ENCODE results near the gene CDC42BPA. TPM values are rescaled to one million over a fixed set of nuclear protein-coding genes. Genes with fewer than 3 reads are reported as not detected.

CDC42BPA gene
- total RNA-seq, 1 experiment from 2014 or later: not detected

GRCh38 chr1:227227761-227228160 lies 90.5 kb downstream of the CDC42BPA start:
- DNase-seq: no peak

GRCh38 chr1:227225715-227226346 lies 92.5 kb downstream of the CDC42BPA start:
- H3K4me2 ChIP-seq (ENCODE audit: low read depth, low read length, poor library complexity, severe bottlenecking): no peak overlapping the region
- no peaks in the 10 kb centered on the region for H3K9me3 ChIP-seq (ENCODE audit: low read length)
- H2AFZ ChIP-seq (ENCODE audit: low read length): no peak overlapping the region
- no peaks in the 10 kb centered on the region for H3K4me1 ChIP-seq (ENCODE audit: low read length)
- H3K27ac ChIP-seq (ENCODE audit: low read length): no peak overlapping the region
- no peaks in the 10 kb centered on the region for H3K9me2 ChIP-seq (replicated peaks; ENCODE audit: insufficient read depth, low read length)
- no peaks in the 10 kb centered on the region for H3K79me2 ChIP-seq (ENCODE audit: low read length)
- H3K36me3 ChIP-seq (ENCODE audit: insufficient read depth, low read length): no peaks in the 10 kb centered on the region
- no peak overlapping the region for H3K4me3 ChIP-seq (ENCODE audit: low read length)
- no peaks in the 10 kb centered on the region for H3K27me3 ChIP-seq (ENCODE audit: low read length)
- no peak for DNase-seq
- no peaks in the 10 kb centered on the region for H4K20me1 ChIP-seq (ENCODE audit: insufficient read depth, low read depth, low read length)
- no peak overlapping the region for H3K9ac ChIP-seq (ENCODE audit: low read length)

More at GRCh38 chr1:227227761-227228160, 90.5 kb downstream of the CDC42BPA start:
- Histone ChIP-seq H3K4me3 (ENCODE audit: low read length) (no peak overlapping the region), H4K20me1 (ENCODE audit: insufficient read depth, low read depth, low read length) (no peaks in the 10 kb centered on the region), H3K27ac (ENCODE audit: low read length) (no peak overlapping the region), H2AFZ (ENCODE audit: low read length) (no peak overlapping the region), H3K9me2 (replicated peaks; ENCODE audit: insufficient read depth, low read length) (no peaks in the 10 kb centered on the region), H3K9ac (ENCODE audit: low read length) (no peak overlapping the region), H3K36me3 (ENCODE audit: insufficient read depth, low read length) (no peaks in the 10 kb centered on the region), H3K4me1 (ENCODE audit: low read length) (no peaks in the 10 kb centered on the region), H3K27me3 (ENCODE audit: low read length) (no peaks in the 10 kb centered on the region), H3K9me3 (ENCODE audit: low read length) (no peaks in the 10 kb centered on the region), H3K4me2 (ENCODE audit: low read depth, low read length, poor library complexity, severe bottlenecking) (no peak overlapping the region), H3K79me2 (ENCODE audit: low read length) (no peaks in the 10 kb centered on the region)

DNA sequence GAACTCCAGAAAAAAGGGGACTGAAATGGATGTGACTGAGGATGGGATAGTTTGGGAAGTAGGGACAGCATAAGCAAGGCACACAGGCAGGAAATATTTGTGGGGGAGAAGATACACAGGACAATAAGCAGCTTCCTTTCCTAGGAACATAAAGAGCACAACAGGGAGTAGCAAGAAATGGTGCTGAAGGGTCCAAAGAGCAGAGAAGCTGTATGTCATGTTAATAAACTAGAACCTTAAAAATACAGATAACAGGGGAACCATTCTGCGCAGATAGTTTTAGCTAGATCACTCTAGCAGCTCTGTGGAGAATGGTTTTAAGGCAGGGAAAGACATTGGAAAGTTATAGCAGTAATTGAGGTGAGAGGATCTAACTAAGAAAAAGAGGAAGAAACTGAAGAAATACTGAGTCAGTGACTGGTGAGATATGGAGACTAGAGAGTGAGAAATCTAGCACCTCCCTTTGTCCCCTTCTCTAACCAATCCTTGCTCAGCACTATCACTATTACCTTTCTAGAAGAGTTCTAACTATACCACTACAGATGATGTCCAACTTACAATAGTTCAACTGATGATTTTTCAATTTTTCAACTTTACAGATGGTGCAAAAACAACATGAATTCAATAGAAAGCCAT lies 95.0 kb downstream of the CDC42BPA start:
- H3K36me3 ChIP-seq (ENCODE audit: insufficient read depth, low read length): no peaks in the 10 kb centered on the region
- no peak overlapping the region for H3K9ac ChIP-seq (ENCODE audit: low read length)

DNA sequence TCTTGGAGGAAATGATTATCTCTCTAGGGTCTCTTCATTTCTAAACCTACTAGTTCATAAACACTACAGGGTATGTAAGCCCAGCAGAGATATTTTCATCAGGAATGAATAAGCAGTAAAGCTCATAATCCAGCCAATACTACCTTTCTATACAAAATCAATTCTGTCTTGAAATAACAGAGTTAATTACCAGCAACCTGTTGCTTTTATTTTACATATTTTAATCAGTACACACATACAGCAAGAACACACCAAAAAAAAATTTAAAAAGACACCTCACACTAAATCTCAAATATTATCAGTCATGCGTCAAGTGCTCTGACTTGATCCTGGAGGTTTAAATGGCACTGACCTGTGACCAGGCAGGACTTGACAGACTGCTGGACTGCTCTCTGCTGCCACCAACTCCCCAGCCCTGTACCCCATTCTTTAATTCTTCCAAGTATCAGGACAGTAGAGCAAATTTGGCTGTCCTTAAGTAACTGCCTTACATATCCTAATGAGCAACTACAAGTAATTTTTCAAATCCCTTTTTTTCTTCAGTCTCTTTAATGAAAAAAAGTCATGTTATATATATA lies 98.5 kb downstream of the CDC42BPA start:
- H3K4me1 ChIP-seq (ENCODE audit: low read length): no peaks in the 10 kb centered on the region
- H2AFZ ChIP-seq (ENCODE audit: low read length): no peak overlapping the region
- no peaks in the 10 kb centered on the region for H3K36me3 ChIP-seq (ENCODE audit: insufficient read depth, low read length)
- no peaks in the 10 kb centered on the region for H4K20me1 ChIP-seq (ENCODE audit: insufficient read depth, low read depth, low read length)
- H3K27ac ChIP-seq (ENCODE audit: low read length): no peak overlapping the region
- H3K27me3 ChIP-seq (ENCODE audit: low read length): no peaks in the 10 kb centered on the region
- no peak overlapping the region for H3K4me2 ChIP-seq (ENCODE audit: low read depth, low read length, poor library complexity, severe bottlenecking)
- H3K9me2 ChIP-seq (replicated peaks; ENCODE audit: insufficient read depth, low read length): no peaks in the 10 kb centered on the region
- no peaks in the 10 kb centered on the region for H3K79me2 ChIP-seq (ENCODE audit: low read length)
- H3K9ac ChIP-seq (ENCODE audit: low read length): no peak overlapping the region
- no peaks in the 10 kb centered on the region for H3K9me3 ChIP-seq (ENCODE audit: low read length)
- DNase-seq: no peak
- H3K4me3 ChIP-seq (ENCODE audit: low read length): no peak overlapping the region

More for the DNA sequence above, 95.0 kb downstream of the CDC42BPA start:
- Histone ChIP-seq H3K9me2 (replicated peaks; ENCODE audit: insufficient read depth, low read length) (no peaks in the 10 kb centered on the region), H3K27ac (ENCODE audit: low read length) (no peak overlapping the region), H3K4me3 (ENCODE audit: low read length) (no peak overlapping the region), H3K27me3 (ENCODE audit: low read length) (no peaks in the 10 kb centered on the region), H3K79me2 (ENCODE audit: low read length) (no peaks in the 10 kb centered on the region), H3K9me3 (ENCODE audit: low read length) (no peaks in the 10 kb centered on the region), H4K20me1 (ENCODE audit: insufficient read depth, low read depth, low read length) (no peaks in the 10 kb centered on the region), H3K4me1 (ENCODE audit: low read length) (no peaks in the 10 kb centered on the region), H3K4me2 (ENCODE audit: low read depth, low read length, poor library complexity, severe bottlenecking) (no peak overlapping the region), H2AFZ (ENCODE audit: low read length) (no peak overlapping the region)
- no peak for DNase-seq

DNA sequence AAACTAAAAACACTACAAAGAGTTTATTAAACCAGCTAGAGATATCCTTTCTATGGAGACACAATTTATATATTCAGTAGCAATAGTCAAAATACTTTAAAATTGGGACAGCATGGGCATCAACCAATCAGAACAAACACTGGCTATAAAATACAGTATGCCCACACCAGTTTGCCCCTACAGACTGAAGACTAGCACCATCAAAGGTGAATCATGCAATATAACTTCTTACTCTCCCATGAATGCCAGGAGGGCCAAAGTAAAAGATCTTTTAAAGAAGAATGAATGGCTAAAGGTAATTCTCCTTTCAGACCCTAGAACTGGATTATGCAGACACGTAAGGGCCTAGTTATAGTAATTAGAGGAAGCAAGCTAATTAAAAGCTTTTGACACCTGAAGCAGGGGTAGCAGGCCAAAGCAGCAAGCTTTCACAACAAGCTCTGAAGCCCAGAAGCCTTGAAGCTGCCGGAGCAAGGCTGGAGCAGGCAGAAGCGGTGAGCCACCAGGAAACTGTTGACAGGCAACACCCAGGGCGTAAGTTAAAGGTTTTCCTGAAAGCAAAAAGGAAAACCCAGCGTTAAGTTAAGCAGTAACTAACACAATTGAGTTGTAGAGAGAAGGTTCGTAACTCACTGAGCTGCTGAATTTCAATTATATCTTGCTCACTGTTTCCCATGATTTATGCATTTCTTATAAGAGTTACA lies 99.3 kb downstream of the CDC42BPA start:
- Histone ChIP-seq H3K9me3 (ENCODE audit: low read length) (no peaks in the 10 kb centered on the region), H3K9me2 (replicated peaks; ENCODE audit: insufficient read depth, low read length) (no peaks in the 10 kb centered on the region), H4K20me1 (ENCODE audit: insufficient read depth, low read depth, low read length) (no peaks in the 10 kb centered on the region), H3K4me3 (ENCODE audit: low read length) (no peak overlapping the region), H3K27ac (ENCODE audit: low read length) (no peak overlapping the region), H2AFZ (ENCODE audit: low read length) (no peak overlapping the region), H3K27me3 (ENCODE audit: low read length) (no peaks in the 10 kb centered on the region), H3K79me2 (ENCODE audit: low read length) (no peaks in the 10 kb centered on the region), H3K9ac (ENCODE audit: low read length) (no peak overlapping the region), H3K4me2 (ENCODE audit: low read depth, low read length, poor library complexity, severe bottlenecking) (no peak overlapping the region), H3K4me1 (ENCODE audit: low read length) (no peaks in the 10 kb centered on the region), H3K36me3 (ENCODE audit: insufficient read depth, low read length) (no peaks in the 10 kb centered on the region)
- no peak for DNase-seq

- H4K20me1 ChIP-seq (ENCODE audit: insufficient read depth, low read depth, low read length): no peaks in the 10 kb centered on the region
- no peak overlapping the region for H2AFZ ChIP-seq (ENCODE audit: low read length)
- no peaks in the 10 kb centered on the region for H3K79me2 ChIP-seq (ENCODE audit: low read length)
- H3K27ac ChIP-seq (ENCODE audit: low read length): no peak overlapping the region
- H3K9ac ChIP-seq (ENCODE audit: low read length): no peak overlapping the region
- no peaks in the 10 kb centered on the region for H3K36me3 ChIP-seq (ENCODE audit: insufficient read depth, low read length)
- no peaks in the 10 kb centered on the region for H3K27me3 ChIP-seq (ENCODE audit: low read length)
- H3K4me1 ChIP-seq (ENCODE audit: low read length): no peaks in the 10 kb centered on the region
- no peak for DNase-seq
- no peak overlapping the region for H3K4me2 ChIP-seq (ENCODE audit: low read depth, low read length, poor library complexity, severe bottlenecking)
- H3K9me2 ChIP-seq (replicated peaks; ENCODE audit: insufficient read depth, low read length): no peaks in the 10 kb centered on the region
- H3K9me3 ChIP-seq (ENCODE audit: low read length): no peaks in the 10 kb centered on the region
- no peak overlapping the region for H3K4me3 ChIP-seq (ENCODE audit: low read length)
These were observed 102.3 kb downstream of the CDC42BPA start for GRCh38 chr1:227215863-227216510.

DNA sequence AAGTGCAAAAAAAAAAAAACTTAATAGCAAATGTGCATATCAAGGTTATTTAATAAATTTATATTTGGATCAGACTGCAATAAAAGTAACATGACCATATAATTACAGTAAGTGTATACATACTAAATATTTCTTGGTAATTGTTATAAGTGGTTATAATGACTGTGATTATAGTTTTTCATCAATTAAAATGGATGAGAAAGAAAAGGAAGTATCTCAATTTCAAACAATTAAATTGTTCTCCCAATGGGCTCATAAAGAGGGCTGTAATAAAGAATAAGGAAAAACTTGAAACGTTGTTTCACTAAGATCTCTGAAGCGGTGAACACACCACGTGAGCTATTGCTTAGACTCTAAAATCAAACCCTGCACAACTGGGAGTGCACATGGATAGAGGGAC lies 104.1 kb downstream of the CDC42BPA start:
- Histone ChIP-seq H3K9me2 (replicated peaks; ENCODE audit: insufficient read depth, low read length) (no peaks in the 10 kb centered on the region), H3K4me1 (ENCODE audit: low read length) (no peaks in the 10 kb centered on the region), H4K20me1 (ENCODE audit: insufficient read depth, low read depth, low read length) (no peaks in the 10 kb centered on the region), H3K79me2 (ENCODE audit: low read length) (no peaks in the 10 kb centered on the region), H3K4me3 (ENCODE audit: low read length) (no peak overlapping the region), H2AFZ (ENCODE audit: low read length) (no peak overlapping the region), H3K9ac (ENCODE audit: low read length) (no peak overlapping the region), H3K27ac (ENCODE audit: low read length) (no peak overlapping the region), H3K27me3 (ENCODE audit: low read length) (no peaks in the 10 kb centered on the region), H3K36me3 (ENCODE audit: insufficient read depth, low read length) (no peaks in the 10 kb centered on the region), H3K4me2 (ENCODE audit: low read depth, low read length, poor library complexity, severe bottlenecking) (no peak overlapping the region), H3K9me3 (ENCODE audit: low read length) (no peaks in the 10 kb centered on the region)
- DNase-seq: no peak

- no peak for DNase-seq
- Histone ChIP-seq H3K27ac (ENCODE audit: low read length) (no peak overlapping the region), H3K36me3 (ENCODE audit: insufficient read depth, low read length) (no peaks in the 10 kb centered on the region), H3K79me2 (ENCODE audit: low read length) (no peaks in the 10 kb centered on the region), H3K9me2 (replicated peaks; ENCODE audit: insufficient read depth, low read length) (no peaks in the 10 kb centered on the region), H3K9ac (ENCODE audit: low read length) (no peak overlapping the region), H3K4me2 (ENCODE audit: low read depth, low read length, poor library complexity, severe bottlenecking) (no peak overlapping the region), H3K27me3 (ENCODE audit: low read length) (no peaks in the 10 kb centered on the region), H4K20me1 (ENCODE audit: insufficient read depth, low read depth, low read length) (no peaks in the 10 kb centered on the region), H3K4me3 (ENCODE audit: low read length) (no peak overlapping the region), H2AFZ (ENCODE audit: low read length) (no peak overlapping the region), H3K9me3 (ENCODE audit: low read length) (no peaks in the 10 kb centered on the region), H3K4me1 (ENCODE audit: low read length) (no peaks in the 10 kb centered on the region)
These were observed 104.9 kb downstream of the CDC42BPA start for GRCh38 chr1:227213426-227213825.
